Activated CD4-positive, alpha-beta T cell treated with anti-CD3 and anti-CD28 coated beads, Interleukin-2, amount 10 ng/mL, durations not matched to agents 24 days and 14 days (primary cell): ENCODE data around the gene PRC1. TPM values are rescaled to one million over a fixed set of nuclear protein-coding genes. Genes with fewer than 3 reads are reported as not detected.

Source experiments
- DNase-seq: peaks from one replicate; pipeline ENCODE4 v3.0.0; 2022
- H3K27ac Mint-ChIP-seq: one replicate; pipeline ENCODE4 v1.8.0; 2022; ENCODE audit warnings: mild to moderate bottlenecking, mixed read lengths
- H3K27me3 Mint-ChIP-seq: one replicate; pipeline ENCODE4 v1.8.0; 2022; ENCODE audit warnings: mixed read lengths
- H3K36me3 Mint-ChIP-seq: one replicate; pipeline ENCODE4 v1.8.0; 2022; ENCODE audit warnings: low read depth, mild to moderate bottlenecking, mixed read lengths
- H3K4me1 Mint-ChIP-seq: one replicate; pipeline ENCODE4 v1.8.0; 2021; ENCODE audit warnings: mixed read lengths
- H3K4me3 Mint-ChIP-seq: one replicate; pipeline ENCODE4 v1.8.0; 2022; ENCODE audit warnings: mild to moderate bottlenecking, moderate library complexity, mixed read lengths
- H3K9me3 Mint-ChIP-seq: one replicate; pipeline ENCODE4 v1.8.0; 2021; ENCODE audit warnings: mixed read lengths
- intact Hi-C: fragments of 100-400 bp; cut with micrococcal nuclease; formaldehyde crosslinking; loops from one replicate; pipeline ENCODE4 v1.15.1; 2023
- total RNA-seq: library from RNA; stranded (reverse); gene quantifications from 2 replicates; pipeline ENCODE4 v1.2.3, GENCODE V29; 2022

PRC1 gene
- 85.0 and 86.2 TPM in 2 replicates for total RNA-seq

DNA sequence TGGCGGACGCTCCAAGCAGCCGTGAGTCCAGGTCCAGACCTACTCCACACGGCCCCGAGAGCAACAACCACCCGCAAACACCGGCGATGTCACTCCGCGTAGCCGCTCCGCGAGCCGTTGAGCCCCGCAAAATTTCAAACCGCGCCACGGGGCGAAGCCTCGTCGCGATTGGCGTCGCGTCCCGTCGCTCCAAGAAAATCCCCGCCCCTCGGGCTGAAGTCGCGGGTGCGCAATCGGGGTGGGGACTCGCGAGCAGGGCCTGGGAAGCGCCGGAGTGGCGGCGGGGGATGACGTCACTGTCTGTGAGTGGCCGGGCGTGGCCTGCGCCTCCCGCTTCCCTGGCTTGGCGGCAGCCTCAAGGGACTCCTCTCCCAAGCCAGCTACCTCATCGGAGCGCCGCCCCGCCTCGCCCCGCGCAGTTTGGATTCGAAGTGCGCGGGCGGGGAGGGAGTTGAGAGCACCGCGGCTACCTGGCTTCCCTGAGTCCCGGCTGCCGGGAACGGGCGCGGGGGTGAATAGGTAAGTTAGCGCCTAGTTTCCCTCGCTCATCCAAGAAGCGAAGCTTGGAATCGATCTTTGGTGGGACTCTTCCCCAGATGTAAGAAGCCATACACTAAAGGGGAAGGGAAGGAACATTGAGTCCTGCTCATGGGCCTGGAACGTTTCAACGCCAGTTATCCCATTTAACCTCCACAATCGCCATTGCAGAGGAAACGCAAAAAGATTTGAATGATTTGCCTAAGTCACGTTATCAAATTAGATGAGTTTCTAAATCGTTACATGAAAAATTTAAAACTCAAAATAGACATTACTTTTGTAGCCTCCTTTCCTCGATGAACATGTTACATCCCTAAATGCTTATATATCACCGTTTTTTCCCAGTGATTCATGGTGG is at the start of gene PRC1:
Gene PRC1 (minus strand): TSS at position 119 of the 895 bp plus-strand sequence. CDS start 118 bp downstream, at position 1.
- peak; percentile 100 for DNase-seq
- Mint-ChIP-seq H3K36me3 (peaks cover 23% of the 10 kb centered on the region), H3K27ac (peak within 1 kb of the TSS; percentile 100), H3K4me3 (peak within 1 kb of the TSS; percentile 100), H3K4me1 (peaks cover 27% of the 10 kb centered on the region), H3K27me3 (no peaks in the 10 kb centered on the region), H3K9me3 (no peaks in the 10 kb centered on the region)
- intact Hi-C loops: loop anchor here (1.0 kb wide), 3 partner anchors 28 to 62 kb away; partner anchors contain the start of genes HDDC3, RCCD1 and VPS33B

DNA sequence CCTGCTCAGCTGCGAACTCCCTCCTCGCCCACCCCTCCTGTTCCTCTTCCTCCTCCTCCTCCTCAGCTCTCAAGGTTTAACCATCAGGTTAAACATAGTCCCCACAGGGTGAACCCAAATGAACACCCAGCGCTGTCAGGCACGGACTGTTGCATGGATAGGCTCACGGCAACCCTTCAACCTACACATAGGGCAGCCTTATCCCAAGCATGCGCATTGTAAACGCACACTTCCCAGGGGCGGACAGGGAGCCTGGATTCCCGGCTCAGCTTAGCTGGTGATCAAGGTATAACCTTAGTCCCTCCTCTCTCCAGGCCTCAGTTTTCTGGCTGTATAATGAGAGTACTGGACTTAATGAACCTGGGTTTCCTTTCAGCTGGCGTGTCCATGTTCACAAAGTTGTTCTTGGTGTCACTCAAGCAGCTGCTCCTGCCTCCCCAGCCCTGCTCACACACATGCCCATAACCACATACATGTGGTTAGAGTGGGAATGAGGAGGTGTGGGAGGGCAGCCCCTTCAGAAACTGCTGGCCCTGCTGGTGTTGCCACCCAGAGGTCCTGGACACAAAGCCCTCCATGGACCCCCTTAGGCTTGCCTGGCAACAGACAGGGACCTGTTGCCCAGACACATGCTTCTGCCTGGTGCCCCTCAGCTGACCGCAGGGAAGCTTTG is 49.0 kb upstream of the PRC1 start:
- no peaks in the 10 kb centered on the region for H3K9me3 Mint-ChIP-seq
- no peak overlapping the region for H3K4me3 Mint-ChIP-seq
- no peak for DNase-seq
- H3K27me3 Mint-ChIP-seq: peaks cover 5% of the 10 kb centered on the region
- H3K27ac Mint-ChIP-seq: no peak overlapping the region
- intact Hi-C loops: no loop called here
- no peaks in the 10 kb centered on the region for H3K36me3 Mint-ChIP-seq
- peaks cover 16% of the 10 kb centered on the region for H3K4me1 Mint-ChIP-seq

GRCh38 chr15:91040856-91041255 is 46.5 kb upstream of the PRC1 start:
- H3K9me3 Mint-ChIP-seq: no peaks in the 10 kb centered on the region
- peaks cover 6% of the 10 kb centered on the region for H3K4me1 Mint-ChIP-seq
- DNase-seq: no peak
- H3K27me3 Mint-ChIP-seq: peaks cover 18% of the 10 kb centered on the region
- no peak overlapping the region for H3K4me3 Mint-ChIP-seq
- H3K36me3 Mint-ChIP-seq: no peaks in the 10 kb centered on the region
- intact Hi-C loops: no loop called here
- H3K27ac Mint-ChIP-seq: no peak overlapping the region

DNA sequence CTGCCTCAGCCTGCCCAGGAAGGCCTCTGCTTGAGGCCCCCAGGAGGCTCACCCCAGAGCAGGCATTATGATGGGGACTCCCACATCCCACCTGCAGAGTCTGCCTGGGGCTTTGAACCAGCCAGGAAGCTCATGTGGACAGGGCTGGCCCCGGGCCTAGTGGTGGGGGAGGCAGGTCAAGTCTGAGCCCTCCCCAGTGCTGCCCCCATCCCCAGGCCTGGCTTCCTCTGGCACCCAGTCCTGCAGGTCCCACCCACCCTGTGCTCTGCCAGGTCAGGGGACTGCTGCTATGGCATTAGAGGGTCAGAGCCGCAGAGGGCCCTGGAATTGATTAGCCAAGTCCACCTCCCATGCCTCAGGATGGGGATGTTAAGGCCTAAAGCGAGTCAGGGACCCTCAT is 45.7 kb upstream of the PRC1 start:
- no peaks in the 10 kb centered on the region for H3K36me3 Mint-ChIP-seq
- no peak for DNase-seq
- intact Hi-C loops: no loop called here
- H3K4me1 Mint-ChIP-seq: peaks cover 2% of the 10 kb centered on the region
- H3K4me3 Mint-ChIP-seq: no peak overlapping the region
- peaks cover 18% of the 10 kb centered on the region for H3K27me3 Mint-ChIP-seq
- H3K9me3 Mint-ChIP-seq: no peaks in the 10 kb centered on the region
- no peak overlapping the region for H3K27ac Mint-ChIP-seq

DNA sequence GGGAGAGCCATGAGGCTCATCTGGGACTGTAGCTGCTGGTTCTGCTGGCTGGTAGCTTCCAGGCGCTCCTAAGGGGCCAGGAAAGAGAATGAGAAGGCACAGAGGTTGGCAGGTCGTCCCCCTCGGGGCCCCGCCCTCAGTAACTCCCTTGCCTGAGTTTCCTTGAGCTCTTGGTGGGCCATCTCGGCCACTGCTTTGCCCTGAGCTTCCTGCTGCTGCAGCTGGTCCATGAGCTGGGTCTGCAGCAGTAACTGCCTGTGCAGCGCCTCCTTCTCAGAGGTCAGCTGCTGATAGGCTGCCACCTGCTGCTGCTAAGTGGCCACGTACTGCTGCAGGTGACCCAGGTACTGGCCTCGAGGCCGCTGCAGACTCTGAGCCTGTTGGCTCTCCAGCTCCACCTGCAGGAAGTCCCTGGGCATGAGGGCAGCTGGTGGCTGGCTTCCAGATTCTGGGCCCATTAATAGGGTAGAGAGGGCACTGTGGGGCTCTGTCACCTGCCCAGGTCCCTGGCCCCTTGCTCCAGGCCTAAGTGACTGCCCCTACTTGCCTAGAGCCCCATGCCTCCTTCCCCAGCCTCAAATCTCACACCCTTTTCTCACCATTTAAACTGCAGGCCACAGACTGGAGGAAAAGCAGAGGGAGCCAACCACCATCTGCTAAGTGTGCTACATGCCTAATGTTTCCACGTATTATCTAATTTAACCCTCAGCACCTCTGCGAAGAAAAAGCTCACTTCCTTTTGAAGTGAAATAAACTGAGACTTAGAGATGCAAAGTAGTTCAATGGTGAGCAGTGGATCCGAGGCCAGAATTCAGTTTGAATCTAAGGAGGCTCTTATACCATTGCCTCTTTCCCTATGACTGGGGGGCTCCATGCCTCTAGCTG is 38.8 kb upstream of the PRC1 start:
- no peak overlapping the region for H3K27ac Mint-ChIP-seq
- DNase-seq: peak; percentile 90
- peaks cover 14% of the 10 kb centered on the region for H3K27me3 Mint-ChIP-seq
- no peaks in the 10 kb centered on the region for H3K36me3 Mint-ChIP-seq
- intact Hi-C loops: no loop called here
- H3K4me1 Mint-ChIP-seq: peaks cover 10% of the 10 kb centered on the region
- no peak overlapping the region for H3K4me3 Mint-ChIP-seq
- H3K9me3 Mint-ChIP-seq: no peaks in the 10 kb centered on the region

GRCh38 chr15:91031796-91032195 is 37.5 kb upstream of the PRC1 start:
- intact Hi-C loops: no loop called here
- Mint-ChIP-seq H3K36me3 (no peaks in the 10 kb centered on the region), H3K27ac (no peak overlapping the region), H3K27me3 (peaks cover 9% of the 10 kb centered on the region), H3K9me3 (no peaks in the 10 kb centered on the region), H3K4me3 (no peak overlapping the region), H3K4me1 (peaks cover 10% of the 10 kb centered on the region)
- DNase-seq: no peak

GRCh38 chr15:91027677-91028076 is 33.3 kb upstream of the PRC1 start:
- peaks cover 11% of the 10 kb centered on the region for H3K4me1 Mint-ChIP-seq
- DNase-seq: no peak
- no peak overlapping the region for H3K4me3 Mint-ChIP-seq
- no peaks in the 10 kb centered on the region for H3K36me3 Mint-ChIP-seq
- H3K27ac Mint-ChIP-seq: no peak overlapping the region
- no peaks in the 10 kb centered on the region for H3K27me3 Mint-ChIP-seq
- intact Hi-C loops: no loop called here
- H3K9me3 Mint-ChIP-seq: no peaks in the 10 kb centered on the region

GRCh38 chr15:91023720-91024119 is 29.4 kb upstream of the PRC1 start:
- intact Hi-C loops: no loop called here
- H3K36me3 Mint-ChIP-seq: peaks cover 1% of the 10 kb centered on the region
- H3K27ac Mint-ChIP-seq: no peak overlapping the region
- H3K4me1 Mint-ChIP-seq: peaks cover 24% of the 10 kb centered on the region
- H3K4me3 Mint-ChIP-seq: no peak overlapping the region
- DNase-seq: no peak
- no peaks in the 10 kb centered on the region for H3K27me3 Mint-ChIP-seq
- H3K9me3 Mint-ChIP-seq: no peaks in the 10 kb centered on the region

DNA sequence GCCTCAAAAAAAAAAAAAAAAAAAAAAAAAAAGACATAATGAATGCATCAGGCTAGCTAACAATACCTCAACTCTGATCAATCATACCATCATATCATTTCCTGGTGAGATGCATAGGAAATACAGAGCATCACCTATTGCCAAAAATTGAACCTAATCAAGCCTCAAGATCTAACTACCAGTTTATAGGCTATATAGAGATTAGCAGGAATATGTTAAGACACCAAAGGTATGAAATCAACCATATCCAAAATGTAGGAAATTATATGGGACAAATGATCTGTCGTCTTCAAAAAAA is 28.4 kb upstream of the PRC1 start:
- Mint-ChIP-seq H3K36me3 (peaks cover 6% of the 10 kb centered on the region), H3K4me3 (peak overlapping the region; percentile 88), H3K27ac (peak overlapping the region; percentile 77), H3K9me3 (no peaks in the 10 kb centered on the region), H3K27me3 (no peaks in the 10 kb centered on the region), H3K4me1 (peaks cover 31% of the 10 kb centered on the region)
- intact Hi-C loops: loop anchor here (1.0 kb wide), 2 partner anchors 28 to 68 kb away; partner anchors contain the start of genes PRC1 and RCCD1
- no peak for DNase-seq

- intact Hi-C loops: loop anchor here (1.0 kb wide), 2 partner anchors 28 to 68 kb away; partner anchors contain the start of genes PRC1 and RCCD1
- peak; percentile 94 for DNase-seq
- Mint-ChIP-seq H3K27ac (peak within 1 kb of the TSS; percentile 77), H3K4me1 (peaks cover 34% of the 10 kb centered on the region), H3K27me3 (no peaks in the 10 kb centered on the region), H3K9me3 (no peaks in the 10 kb centered on the region), H3K4me3 (peak within 1 kb of the TSS; percentile 88), H3K36me3 (peaks cover 9% of the 10 kb centered on the region)
Measured at GRCh38 chr15:91022075-91022831, 27.9 kb upstream of the PRC1 start, which contains the start of gene VPS33B. VPS33B (minus strand) TSS chr15:91022594; CDS start chr15:91022249, 345 bp downstream.

GRCh38 chr15:91021516-91022074 is 27.3 kb upstream of the PRC1 start:
- Mint-ChIP-seq H3K27me3 (no peaks in the 10 kb centered on the region), H3K27ac (peak overlapping the region; percentile 77), H3K4me3 (peak overlapping the region; percentile 88), H3K36me3 (peaks cover 11% of the 10 kb centered on the region), H3K4me1 (peaks cover 36% of the 10 kb centered on the region), H3K9me3 (no peaks in the 10 kb centered on the region)
- intact Hi-C loops: loop anchor here (1.0 kb wide), 2 partner anchors 27 to 67 kb away; partner anchors contain the start of genes PRC1 and RCCD1
- DNase-seq: no peak

- Mint-ChIP-seq H3K9me3 (no peaks in the 10 kb centered on the region), H3K36me3 (peaks cover 27% of the 10 kb centered on the region), H3K4me3 (no peak overlapping the region), H3K4me1 (peaks cover 38% of the 10 kb centered on the region), H3K27me3 (no peaks in the 10 kb centered on the region), H3K27ac (peak overlapping the region; percentile 56)
- intact Hi-C loops: loop anchor here (1.0 kb wide), 1 partner anchor 59 kb away; no protein-coding TSS in a partner anchor
- DNase-seq: no peak
Measured at GRCh38 chr15:91018158-91018557, 23.8 kb upstream of the PRC1 start.
